NCI-H2081 treated with DMSO at 0.1 percent for 48 hours (cell line): ENCODE measurements around the gene RNF167.

ENCODE experiments used
- DNase-seq: peaks from one replicate; lab custom pipeline; 2025; lab: John Stamatoyannopoulos, UW

Gene RNF167

DNA sequence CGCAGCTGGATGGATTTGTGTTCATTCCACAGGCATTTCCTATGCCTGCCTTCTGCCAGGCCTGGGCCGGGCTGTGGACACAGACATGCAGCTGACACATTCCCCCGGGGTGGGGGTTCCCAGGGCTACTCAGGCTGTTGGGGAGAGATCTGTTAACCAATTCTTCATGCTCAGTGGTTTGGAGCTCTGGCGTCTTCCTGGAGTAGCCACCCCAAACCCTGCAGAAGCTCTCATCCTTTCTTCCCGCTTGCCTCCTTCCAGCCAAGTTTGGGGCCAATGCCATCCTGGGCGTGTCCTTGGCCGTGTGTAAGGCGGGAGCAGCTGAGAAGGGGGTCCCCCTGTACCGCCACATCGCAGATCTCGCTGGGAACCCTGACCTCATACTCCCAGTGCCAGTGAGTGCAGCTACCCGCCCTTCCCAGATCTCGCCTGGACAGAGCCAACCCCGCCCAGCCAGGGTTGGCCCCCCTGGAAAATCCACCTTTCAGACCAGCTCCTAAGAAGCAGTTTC, 13.4 kb downstream of the RNF167 start:
- no peak for DNase-seq

- DNase-seq = no peak
These were observed 15.0 kb downstream of the RNF167 start for GRCh38 chr17:4955091-4955490.

GRCh38 chr17:4956493-4957061, 16.5 kb downstream of the RNF167 start:
- no peak for DNase-seq

DNA sequence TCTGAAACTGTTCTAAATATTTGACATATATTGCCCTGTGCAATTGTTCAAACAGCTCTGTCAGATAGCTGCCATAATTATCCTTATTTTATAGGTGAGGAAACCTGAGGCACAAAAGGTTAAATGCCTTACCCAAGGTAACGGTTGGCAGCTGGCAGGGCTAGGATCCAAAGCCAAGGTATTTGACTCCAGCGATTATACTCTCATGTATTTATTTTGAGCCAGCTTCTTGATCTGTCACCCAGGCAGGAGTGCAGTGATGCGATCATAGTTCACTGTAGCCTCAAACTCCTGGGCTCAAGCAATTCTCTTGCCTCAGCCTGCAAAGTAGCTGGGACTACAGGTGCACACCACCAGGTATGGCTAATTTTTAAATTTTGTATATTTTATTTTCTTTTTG, 18.0 kb downstream of the RNF167 start:
- DNase-seq = no peak

DNA sequence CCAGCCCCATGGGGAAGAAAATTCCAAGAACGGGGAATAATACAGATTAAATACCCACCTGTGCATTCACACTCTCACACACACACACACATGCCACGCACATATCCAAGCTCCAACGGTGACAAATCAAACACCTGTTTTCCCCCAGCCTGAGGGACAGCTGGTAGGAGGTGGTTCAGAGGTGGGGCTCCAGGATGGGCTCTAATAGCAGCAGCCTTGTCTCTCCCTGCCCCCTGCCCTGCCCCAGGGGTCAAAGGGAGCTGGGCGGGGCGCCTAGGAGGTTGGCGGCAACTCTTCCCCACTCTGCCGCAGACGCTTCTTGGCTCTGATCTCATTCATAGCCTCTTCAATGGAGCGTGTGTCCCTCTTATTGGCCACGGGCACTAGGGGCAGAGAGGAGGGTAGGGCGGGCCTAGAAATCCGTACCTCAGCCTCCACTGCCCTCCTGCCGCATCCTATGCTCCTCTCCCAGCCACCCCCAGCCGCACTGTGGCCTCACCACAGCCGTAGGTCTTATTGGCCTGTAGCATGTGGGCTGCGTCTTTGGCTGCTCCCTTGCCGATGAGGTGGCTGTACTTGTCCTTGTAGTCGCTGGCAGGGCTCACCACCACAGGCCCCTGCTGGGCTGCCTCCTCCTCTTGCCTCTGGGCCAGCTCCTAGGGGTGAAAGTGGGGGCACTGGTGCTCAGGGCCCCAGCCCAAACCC, 19.3 kb downstream of the RNF167 start:
- DNase-seq = no peak

DNA sequence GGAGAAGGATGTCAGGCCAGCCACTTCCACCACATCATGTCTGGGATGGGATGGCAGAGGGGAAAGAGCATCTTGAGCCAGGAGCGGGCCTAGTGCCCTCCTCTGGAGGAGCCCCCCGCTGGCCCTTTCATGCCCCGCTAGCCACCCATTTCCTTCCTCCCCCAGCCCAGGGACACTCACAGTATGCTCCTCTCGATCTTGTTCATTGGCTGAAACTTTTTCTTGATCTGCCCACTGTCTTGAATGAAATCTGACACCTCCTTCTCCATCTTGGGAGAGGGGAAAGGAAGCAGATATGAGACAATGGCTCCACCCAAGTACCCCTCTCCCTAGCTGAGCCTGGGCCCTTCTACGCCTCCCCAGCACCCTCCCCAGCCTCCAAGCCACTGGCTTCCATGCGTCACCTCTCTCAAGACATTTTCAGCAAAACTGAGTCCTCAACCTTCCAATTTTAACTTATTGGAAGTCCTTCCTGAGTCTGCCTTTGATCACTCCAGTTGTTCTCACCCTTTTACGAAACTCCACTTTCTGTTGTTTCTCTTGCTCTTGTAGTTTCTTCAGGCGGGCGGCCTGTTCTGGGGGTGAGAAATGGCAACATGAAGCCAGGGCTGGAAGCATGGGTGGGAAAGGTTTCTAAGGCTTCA, 20.3 kb downstream of the RNF167 start:
- DNase-seq = no peak

DNA sequence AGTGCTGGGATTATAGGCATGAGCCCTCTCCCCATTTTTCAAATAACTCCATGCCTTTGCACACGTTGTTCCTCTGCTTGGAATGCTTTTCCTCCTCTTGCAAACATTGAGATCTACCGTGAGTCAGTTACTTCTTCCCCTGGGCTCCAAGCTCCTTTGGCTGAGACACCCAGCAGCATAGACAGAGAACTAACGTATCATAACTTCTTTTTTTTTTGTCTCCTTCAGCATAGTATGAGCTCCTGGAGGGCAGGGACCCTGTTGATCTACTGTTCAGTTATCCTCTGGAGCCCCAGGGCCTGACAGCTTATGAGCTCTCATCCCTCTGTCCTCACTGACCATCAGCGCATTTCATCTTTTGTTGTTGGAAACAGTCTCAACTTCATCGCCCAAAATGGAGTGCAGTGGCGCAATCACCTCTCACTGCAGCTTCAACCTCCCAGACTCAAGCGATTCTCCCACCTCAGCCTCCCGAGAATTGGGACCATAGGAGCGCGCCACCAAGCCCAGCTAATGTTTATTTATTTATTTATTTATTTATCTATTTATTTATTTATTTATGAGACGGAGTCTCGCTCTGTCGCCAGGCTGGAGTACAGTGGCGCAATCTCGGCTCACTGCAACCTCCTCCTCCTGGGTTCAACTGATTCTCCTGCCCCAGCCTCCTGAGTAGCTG, 25.4 kb downstream of the RNF167 start:
- DNase-seq = no peak

DNA sequence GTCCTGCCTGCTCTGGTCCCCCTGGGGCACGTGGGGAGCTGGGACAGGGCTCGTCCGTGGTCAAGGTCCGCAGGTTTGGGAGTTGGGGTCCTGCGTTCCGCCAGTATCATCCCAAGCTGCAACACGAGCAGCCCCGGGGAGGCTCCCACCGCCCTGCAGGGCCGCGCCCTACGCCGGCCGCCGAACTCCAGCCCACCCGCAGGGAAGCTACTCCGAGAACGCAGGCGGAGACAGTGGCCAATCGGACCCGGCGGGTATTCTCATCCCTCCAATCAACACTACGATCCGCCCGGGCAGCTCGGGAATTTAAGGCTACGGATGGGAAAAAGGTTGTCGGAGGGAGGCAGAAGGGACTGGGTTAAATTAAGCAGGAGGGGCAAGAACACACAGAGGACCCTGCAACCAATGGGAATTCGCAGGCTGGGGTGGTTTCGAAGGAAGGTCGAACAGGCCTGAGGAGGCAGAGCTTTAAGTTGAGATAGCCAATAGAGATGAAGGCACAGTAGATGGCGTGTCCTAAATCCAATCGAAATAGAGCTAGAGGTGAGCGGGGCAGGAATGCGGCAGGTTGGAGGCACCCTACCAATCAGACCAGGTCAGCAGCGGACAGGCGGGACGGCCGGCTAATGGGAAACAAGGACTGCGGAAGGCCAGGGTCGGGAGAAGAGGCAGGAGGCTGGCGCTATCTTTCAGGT, 26.9 kb downstream of the RNF167 start:
- DNase-seq = peak; percentile 97

GRCh38 chr17:4967539-4968485, 27.7 kb downstream of the RNF167 start, which contains the start of gene SPAG7:
TSS of gene SPAG7 (minus strand) at chr17:4967817. CDS start at chr17:4967804, 13 bp downstream.
- peak; percentile 48 for DNase-seq

GRCh38 chr17:4968486-4969046, 28.5 kb downstream of the RNF167 start:
- DNase-seq = no peak

DNA sequence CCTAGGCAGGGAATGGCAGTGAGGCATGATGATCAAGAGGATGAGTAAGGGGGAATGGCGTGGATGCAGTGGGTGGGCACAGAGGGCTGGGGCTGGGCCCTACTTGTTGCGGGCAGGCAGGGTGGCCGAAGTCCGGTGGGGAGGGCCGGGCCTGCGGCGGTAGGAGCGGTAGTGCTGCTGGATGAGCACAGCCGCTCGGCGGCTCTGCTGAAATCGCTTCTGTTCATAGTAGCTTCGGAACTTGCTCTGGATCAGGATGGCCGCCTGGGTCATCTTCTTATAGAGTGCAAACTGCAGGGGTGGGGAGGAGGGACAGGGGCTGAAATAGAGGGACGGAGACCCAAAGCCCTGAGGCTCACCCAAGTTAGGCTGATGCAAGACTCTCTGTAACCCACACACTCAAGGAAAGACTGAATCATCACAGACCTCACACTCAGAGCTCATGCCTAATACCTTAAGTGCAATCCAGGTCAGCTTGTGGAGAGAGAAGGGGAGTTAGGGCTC, 29.0 kb downstream of the RNF167 start:
- DNase-seq = no peak

DNA sequence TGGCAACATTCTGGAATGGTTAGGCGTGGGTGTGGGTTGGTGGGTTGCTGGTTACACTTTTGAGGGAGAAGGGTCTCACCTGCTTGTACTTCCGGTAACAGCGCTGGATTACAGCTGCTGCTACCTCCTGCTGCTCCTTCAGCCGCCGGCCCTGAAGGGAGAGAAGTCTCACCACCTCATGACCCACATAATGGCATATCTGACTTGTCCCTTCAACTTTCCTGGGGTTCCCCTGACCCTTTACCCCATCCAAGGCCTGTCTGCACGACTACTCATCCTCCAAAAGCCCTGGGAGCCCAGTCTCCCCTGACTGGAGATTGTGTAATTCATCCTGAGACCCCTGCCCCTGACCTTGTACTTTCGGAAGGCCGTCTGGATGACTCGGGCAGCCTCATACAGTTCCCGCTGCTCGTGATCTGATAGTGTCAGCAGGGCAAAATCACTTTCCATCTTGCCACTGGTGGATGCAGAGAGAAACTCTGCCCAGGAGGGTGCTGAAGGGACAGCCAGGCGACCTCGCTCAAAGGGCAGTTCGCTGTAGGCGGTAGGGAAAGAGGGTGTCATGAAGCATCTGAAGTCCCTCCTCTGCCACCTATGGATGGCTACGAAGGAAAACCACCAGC, 29.6 kb downstream of the RNF167 start:
- DNase-seq = no peak

DNA sequence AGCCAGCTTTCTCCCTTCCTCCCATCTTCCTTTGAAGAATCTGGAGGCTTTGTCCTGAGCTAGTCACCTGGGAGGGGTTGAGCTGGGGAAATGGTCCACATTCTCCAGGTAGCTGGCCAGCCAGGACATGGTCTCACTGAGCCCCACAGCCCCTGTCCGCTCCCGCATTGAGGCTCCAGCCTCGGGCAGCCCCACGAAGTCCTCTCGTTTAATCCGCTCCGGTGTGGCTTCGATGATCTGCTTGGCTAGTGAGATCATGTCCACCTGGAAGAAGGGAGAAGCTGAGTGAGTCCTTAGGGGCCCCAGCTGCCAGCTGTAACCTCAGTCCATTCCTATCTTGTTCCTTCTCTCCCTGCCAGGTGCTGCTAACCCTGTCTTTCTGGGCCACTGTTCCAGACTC, 30.2 kb downstream of the RNF167 start:
- DNase-seq = no peak

DNA sequence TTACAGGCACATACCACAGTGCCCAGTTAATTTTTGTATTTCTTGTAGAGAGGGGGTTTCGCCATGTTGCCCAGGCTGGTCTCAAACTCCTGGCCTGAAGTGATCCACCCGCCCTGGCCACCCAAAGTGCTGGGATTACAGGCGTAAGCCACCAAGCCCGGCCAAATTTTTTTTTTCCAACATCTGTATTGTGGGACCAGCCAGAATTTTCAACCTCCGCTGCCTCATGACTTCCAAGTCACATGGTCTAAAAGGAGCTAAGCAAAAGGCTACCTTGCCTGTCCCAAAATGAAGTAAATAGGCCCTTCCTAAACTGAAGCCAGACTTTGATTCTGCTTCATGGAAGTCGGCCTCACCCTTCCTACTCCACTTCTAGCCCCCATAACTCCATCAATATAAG, 31.8 kb downstream of the RNF167 start:
- no peak for DNase-seq

- no peak for DNase-seq
These were observed 32.3 kb downstream of the RNF167 start for GRCh38 chr17:4972322-4972721.

DNA sequence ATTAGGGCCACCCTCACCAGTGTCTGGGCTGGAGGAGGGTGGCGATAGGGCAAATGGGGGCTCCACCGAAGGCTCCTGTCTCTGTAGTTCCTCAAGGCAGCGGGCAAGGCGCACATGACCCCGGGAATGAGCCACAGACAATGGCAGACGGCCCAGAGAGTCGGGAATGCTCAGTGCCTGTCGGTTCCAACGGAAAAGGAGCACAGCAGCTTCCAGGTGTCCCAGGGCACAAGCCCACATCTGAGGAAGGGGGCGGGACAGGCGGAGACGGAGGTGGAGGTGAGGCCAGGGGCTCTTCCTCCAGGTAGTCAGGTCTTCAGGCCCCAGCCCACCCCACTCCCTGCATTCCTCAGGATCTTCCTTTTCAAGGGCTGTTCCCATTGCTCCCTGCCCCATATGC, 32.7 kb downstream of the RNF167 start:
- no peak for DNase-seq

DNA sequence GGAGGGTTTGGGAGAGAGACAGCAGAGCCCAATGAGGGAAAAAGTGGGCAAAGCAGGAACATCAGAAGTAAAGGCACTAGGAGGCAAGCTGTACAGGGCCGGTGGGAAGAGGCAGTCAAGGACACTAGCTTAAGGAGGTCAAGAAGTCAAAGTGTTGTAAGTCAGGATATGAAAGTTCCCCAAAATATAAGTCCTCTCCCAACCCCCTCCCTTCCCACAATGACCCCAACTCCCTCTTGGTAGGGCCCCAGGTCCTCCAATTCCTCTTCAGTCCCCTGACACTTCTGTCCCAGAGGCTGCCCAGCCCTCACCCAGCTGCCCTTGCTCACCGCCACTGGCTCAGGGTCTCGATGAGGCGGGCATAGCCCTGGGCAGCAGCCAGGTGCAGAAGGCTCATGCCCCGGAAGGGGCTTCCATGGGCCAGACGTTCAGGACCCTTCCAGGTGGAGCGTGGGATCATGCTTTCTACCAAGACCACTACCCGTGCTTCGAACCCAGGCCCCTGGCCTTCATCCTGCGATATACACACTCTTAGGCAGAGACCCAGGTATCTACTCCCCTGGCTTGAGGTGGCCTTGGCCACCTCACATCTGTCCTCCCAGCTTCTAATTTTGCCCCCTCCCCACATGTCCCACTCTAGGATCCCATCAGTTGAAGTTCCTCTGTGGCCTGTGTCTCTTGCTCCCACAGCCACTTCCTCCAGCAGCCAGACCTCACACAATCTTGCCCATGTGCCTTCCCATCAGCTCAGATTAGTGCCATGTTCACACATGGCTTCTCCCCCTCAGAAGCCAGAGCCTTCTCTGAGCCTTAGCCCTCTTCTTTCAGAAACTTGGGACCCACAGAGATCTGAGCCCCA, 33.4 kb downstream of the RNF167 start:
- no peak for DNase-seq

GRCh38 chr17:4974115-4974670, 34.1 kb downstream of the RNF167 start:
- DNase-seq = no peak

DNA sequence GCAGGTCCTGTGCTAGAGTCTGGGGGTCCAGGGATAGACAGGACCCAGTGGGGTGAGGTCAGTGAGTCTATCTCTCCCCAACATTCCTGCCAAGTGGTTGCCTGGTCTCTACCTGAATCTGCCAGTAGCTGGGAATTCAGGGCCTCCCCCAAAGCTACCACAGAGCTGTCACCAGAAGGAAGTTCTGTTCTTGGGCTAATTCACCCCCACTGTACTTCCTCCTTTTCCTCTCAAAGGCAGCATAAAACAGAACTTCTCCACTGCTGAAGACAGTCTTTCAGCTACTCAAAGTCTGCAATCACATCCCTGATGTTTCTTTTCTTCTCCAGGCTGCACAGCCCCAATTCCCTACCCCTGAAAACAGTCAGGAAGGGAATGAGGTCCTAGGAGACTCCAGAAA, 38.7 kb downstream of the RNF167 start:
- no peak for DNase-seq
